K562 (cell line): ENCODE results near the gene CD300LG. TPM values are rescaled to one million over a fixed set of nuclear protein-coding genes. Genes with fewer than 3 reads are reported as not detected.

Source experiments
- ATAC-seq: fragments of 200-7000 bp; cut with Tn5 transposase; 3 replicates; pipeline ENCODE4 v1.9.1; 2020; ENCODE audit warnings: moderate library complexity
- BruUV-seq: library from RNA; stranded (reverse); fragments of 400-500 nt; replicated peaks from 2 replicates; lab custom pipeline; 2021; lab: Mats Ljungman, UMichigan
- CTCF ChIA-PET: fragments of 300-600 bp; formaldehyde crosslinking; extraction: SDS; loops from one replicate; lab custom pipeline; 2021; ENCODE audit warnings: low intra/inter-chr PET ratio; lab: Yijun Ruan, JAX
- POLR2A ChIA-PET: fragments of 300-600, 350-650 bp; sonication (Branson Sonifier 250); formaldehyde crosslinking; extraction: SDS; loops from one replicate; lab custom pipeline; 2021; ENCODE audit warnings: antibody characterized with exemption, inconsistent platforms; lab: Yijun Ruan, JAX
- DNase-seq, 4 experiments: peaks; one replicate each; pipeline versions ENCODE4 v3.0.0 to v3.0.0-alpha.2; 2011 to 2018; ENCODE audit warnings: low spot score in 3 of 4, mixed read lengths in 3 of 4; ENCODE audit errors: extremely low read depth in 1 of 4
- FAIRE-seq: peaks from 2 replicates; lab custom pipeline; 2011; peaks lifted over from hg19 to GRCh38; lab: Jason Lieb, UNC
- H2AFZ ChIP-seq: 2 replicates; pipeline ENCODE4 v1.6.0; 2011; ENCODE audit warnings: low read depth, low read length, control low read depth, inconsistent platforms
- H3K27ac ChIP-seq: fragments of 200-600 bp; 3 replicates; pipeline ENCODE4 v1.8.0; 2011; ENCODE audit warnings: low read depth, mild to moderate bottlenecking, control low read depth, inconsistent platforms, low read length, moderate library complexity, mixed read lengths; ENCODE audit errors: extremely low read depth
- H3K27me3 ChIP-seq, 2 experiments: fragments of 300-600 bp in 1 of 2; 2 replicates in 1 of 2; 3 replicates in 1 of 2; pipeline versions ENCODE4 v1.6.0 to v1.8.0; 2011; ENCODE audit warnings: inconsistent platforms in 2 of 2, low read length in 2 of 2, mild to moderate bottlenecking in 1 of 2, mixed read lengths in 1 of 2, moderate library complexity in 1 of 2; ENCODE audit not compliant: control insufficient read depth in 2 of 2, insufficient read depth in 2 of 2
- H3K36me3 ChIP-seq: fragments of 300-600 bp; 3 replicates; pipeline ENCODE4 v1.8.0; 2011; ENCODE audit warnings: mild to moderate bottlenecking, low read length, inconsistent platforms; ENCODE audit not compliant: control insufficient read depth, insufficient read depth
- H3K4me1 ChIP-seq, 2 experiments: fragments of 200-600 bp in 1 of 2; replicated peaks in 1 of 2; 2 replicates in 1 of 2; 3 replicates in 1 of 2; pipeline versions ENCODE4 v1.5.1 to v1.8.0; 2011; ENCODE audit warnings: inconsistent platforms in 2 of 2, low read length in 2 of 2, mild to moderate bottlenecking in 1 of 2, mixed read lengths in 1 of 2, moderate library complexity in 1 of 2; ENCODE audit not compliant: control insufficient read depth in 2 of 2, insufficient read depth in 2 of 2
- H3K4me2 ChIP-seq: 2 replicates; pipeline ENCODE4 v1.6.1; 2011; ENCODE audit warnings: low read length, control low read depth, inconsistent platforms, mixed read lengths; ENCODE audit not compliant: insufficient read depth
- H3K4me3 ChIP-seq: fragments of 200-600 bp; sonication (generic), shearing (Covaris generic); 2 replicates; pipeline ENCODE4 v1.5.1; 2016; ENCODE audit warnings: control low read depth, inconsistent platforms
- H3K79me2 ChIP-seq: fragments of 200-600 bp; 3 replicates; pipeline ENCODE4 v1.8.0; 2011; ENCODE audit warnings: low read length, inconsistent platforms; ENCODE audit not compliant: control insufficient read depth, insufficient read depth
- H3K9ac ChIP-seq, 2 experiments: 2 replicates each; pipeline versions ENCODE4 v1.6.0 to v1.6.1; 2011; ENCODE audit warnings: low read depth in 2 of 2, low read length in 2 of 2, control low read depth in 1 of 2, inconsistent platforms in 1 of 2, mild to moderate bottlenecking in 1 of 2, mixed read lengths in 1 of 2; ENCODE audit not compliant: insufficient read depth in 1 of 2
- H3K9me1 ChIP-seq: one replicate; pipeline ENCODE4 v1.6.0; 2011; ENCODE audit warnings: inconsistent platforms, mild to moderate bottlenecking, low read length, moderate library complexity; ENCODE audit not compliant: control insufficient read depth, insufficient read depth
- H3K9me3 ChIP-seq: replicated peaks from 2 replicates; pipeline ENCODE4 v1.5.1; 2011; ENCODE audit warnings: low read depth, low read length, inconsistent platforms; ENCODE audit not compliant: control insufficient read depth, insufficient read depth
- H4K20me1 ChIP-seq: replicated peaks from 2 replicates; pipeline ENCODE4 v1.6.1; 2011; ENCODE audit warnings: low read length, inconsistent platforms, mixed read lengths; ENCODE audit not compliant: control insufficient read depth, insufficient read depth
- BACH1 ChIP-seq: fragments of 200-800 bp; sonication (Bioruptor generic); IDR thresholded peaks from 2 replicates; pipeline ENCODE4 v1.6.1; 2016; ENCODE audit warnings: missing genetic modification characterization, missing compliant biosample characterization
- CREBBP ChIP-seq: IDR thresholded peaks from one replicate; pipeline ENCODE4 v1.6.1; 2012; ENCODE audit warnings: low read depth, mild to moderate bottlenecking, control low read depth, inconsistent platforms, low read length
- CXXC5 ChIP-seq: fragments of 250-450 bp; sonication (Bioruptor Pico); IDR thresholded peaks from 2 replicates; pipeline ENCODE4 v1.8.0; 2022; ENCODE audit warnings: inconsistent platforms, mild to moderate bottlenecking, moderate library complexity
- EHMT2 ChIP-seq: fragments of 450-650 bp; IDR thresholded peaks from 2 replicates; pipeline ENCODE4 v1.6.1; 2018; ENCODE audit warnings: antibody characterized with exemption
- MAFF ChIP-seq: IDR thresholded peaks from 2 replicates; pipeline ENCODE4 v1.6.1; 2012; ENCODE audit warnings: low read length, improper control_type of control experiment
- NFRKB ChIP-seq: fragments of 450-650 bp; IDR thresholded peaks from 2 replicates; pipeline ENCODE4 v1.6.1; 2016; ENCODE audit warnings: low read depth
- RBM14 ChIP-seq: fragments of 200-400 bp; formaldehyde crosslinking; IDR thresholded peaks from 2 replicates; pipeline ENCODE4 v1.6.1; 2018; ENCODE audit warnings: low read depth, mild to moderate bottlenecking, low read length, moderate library complexity, borderline replicate concordance; ENCODE audit not compliant: insufficient read depth
- SMAD1 ChIP-seq: fragments of 150-350 bp; IDR thresholded peaks from 2 replicates; pipeline ENCODE4 v1.6.1; 2014; ENCODE audit warnings: low read length, low read depth; ENCODE audit not compliant: partially characterized antibody
- SMARCE1 ChIP-seq: fragments of 450-650 bp; IDR thresholded peaks from 2 replicates; pipeline ENCODE4 v1.7.1; 2016; ENCODE audit warnings: mild to moderate bottlenecking
- TAF1 ChIP-seq: IDR thresholded peaks from 2 replicates; pipeline ENCODE4 v1.6.1; 2011; ENCODE audit warnings: mild to moderate bottlenecking, low read length, moderate library complexity; ENCODE audit not compliant: insufficient read depth, control insufficient read depth, severe bottlenecking; ENCODE audit errors: extremely low read depth
- TEAD2 ChIP-seq: fragments of 450-650 bp; IDR thresholded peaks from 2 replicates; pipeline ENCODE4 v1.6.1; 2016; ENCODE audit warnings: missing genetic modification characterization, control low read depth, missing compliant biosample characterization
- ZKSCAN1 ChIP-seq: fragments of 150-350 bp; IDR thresholded peaks from 2 replicates; pipeline ENCODE4 v1.6.1; 2016; ENCODE audit warnings: low read depth, low read length
- ZNF143 ChIP-seq: sonication (generic); formaldehyde crosslinking; IDR thresholded peaks from 2 replicates; pipeline ENCODE4 v1.9.0; 2022; ENCODE audit warnings: mild to moderate bottlenecking, missing genetic modification reagents
- ZNF282 ChIP-seq: sonication (generic); formaldehyde crosslinking; IDR thresholded peaks from 2 replicates; pipeline ENCODE4 v1.8.1; 2023; ENCODE audit warnings: missing genetic modification reagents
- ZNF316 ChIP-seq: fragments of 450-650 bp; IDR thresholded peaks from 2 replicates; pipeline ENCODE4 v1.6.1; 2016
- ZNF57 ChIP-seq: fragments of 450-650 bp; formaldehyde crosslinking; IDR thresholded peaks from 2 replicates; pipeline ENCODE4 v1.4.0; 2020; ENCODE audit warnings: mild to moderate bottlenecking, moderate library complexity
- WGBS: fragments of 100-300 bp; shearing (Covaris generic); methylation state at CpG from one replicate; pipeline ENCODE4 v1.1.6; 2016; ENCODE audit warnings: low coverage, mixed read lengths; ENCODE audit not compliant: insufficient coverage; ENCODE audit errors: missing lambda C conversion rate; 5-methylcytosine and 5-hydroxymethylcytosine counted together
- in situ Hi-C: fragments of 300-500 bp; cut with MboI; formaldehyde crosslinking; loops from 4 replicates; pipeline ENCODE4 v1.15.0; 2018; ENCODE audit warnings: inconsistent platforms, mixed read lengths
- intact Hi-C: fragments of 100-400 bp; cut with micrococcal nuclease; formaldehyde crosslinking; loops from 2 replicates; pipeline ENCODE4 v1.14.2; 2022
- polyA plus RNA-seq, 8 experiments: library from polyadenylated mRNA; depleted of rRNA in 4 of 8; stranded (reverse) in 5 of 8; unstranded in 3 of 8; fragments of >200 nt; fragmentation: Nextera tagmentation in 2 of 8; fragmentation: Illumina TruSeq in 1 of 8; extraction: Ambion mirVana in 2 of 8; extraction: Trizol in 1 of 8; gene quantifications; 2 replicates each; pipeline versions ENCODE4 v1.2.1 to v1.2.3, GENCODE V29; 2011 to 2014; ENCODE audit warnings: inconsistent platforms in 1 of 8, missing spikeins in 1 of 8
- total RNA-seq, 7 experiments: library from RNA; depleted of rRNA in 6 of 7; stranded (reverse); fragments of >200 nt in 6 of 7; fragmentation: Illumina TruSeq in 2 of 7; extraction: Trizol in 2 of 7; gene quantifications; 2 replicates each; pipeline versions ENCODE4 v1.2.1 to v1.2.3, GENCODE V29; 2011 to 2021; ENCODE audit warnings: low replicate concordance in 1 of 7
- TF ChIP-seq, protein P1 (sequence below): fragments of 450-650 bp; IDR thresholded peaks from 2 replicates; pipeline ENCODE4 v1.6.1; 2017; ENCODE audit warnings: mild to moderate bottlenecking, moderate library complexity
- TF ChIP-seq, protein P2 (sequence below): fragments of 250-450 bp; sonication (Bioruptor Pico); IDR thresholded peaks from 2 replicates; pipeline ENCODE4 v1.6.1; 2021; ENCODE audit warnings: mild to moderate bottlenecking

The CD300LG gene
- total and polyA plus RNA-seq, 9 of the 15 experiments (the other 6 are each of a cell fraction or from before 2014, with no cell fraction given): not detected

DNA sequence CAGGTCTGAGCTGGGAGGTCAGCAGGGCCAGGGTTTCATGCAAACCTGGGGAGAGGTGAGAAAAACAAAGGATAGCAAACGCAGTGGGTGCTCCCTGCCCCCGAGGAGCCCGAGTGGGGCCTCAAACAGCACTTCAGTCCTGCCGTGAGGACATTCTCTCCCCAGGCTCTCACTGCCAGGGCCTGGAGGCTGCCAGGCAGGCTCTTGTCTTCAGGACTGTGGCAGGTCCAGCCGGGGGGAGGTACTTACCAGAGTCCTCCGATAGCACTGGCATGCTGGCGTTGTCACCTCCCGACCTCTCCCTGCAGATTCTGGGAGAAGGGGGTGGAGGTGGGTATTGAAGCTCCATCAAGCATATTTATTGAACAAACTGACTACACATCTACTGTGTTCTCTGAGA, 15.3 kb upstream of the CD300LG start:
- DNase-seq: no peak
- ChIA-PET POLR2A (interaction anchor here (1.1 to 1.6 kb wide), 3 partner anchors 9 to 46 kb away, joined by 3 to 5 read pairs (median 3); no protein-coding TSS in a partner anchor), CTCF (no interaction called here)
- H3K79me2 ChIP-seq: no peaks in the 10 kb centered on the region
- H4K20me1 ChIP-seq: no peaks in the 10 kb centered on the region; the same call in 1 of the 2 replicates
- 61% methylated on average over 7 of the region's 8 CpGs for WGBS
- intact Hi-C loops: no loop called here
- TF ChIP-seq SMAD1 (no peak), ZNF57 (CRISPR knock-in tag) (no peak), ZNF282 (CRISPR knock-in tag) (no peak), SMARCE1 (no peak), BACH1 (no peak), NFRKB (no peak), MAFF (no peak), TEAD2 (tag) (no peak), ZNF316 (no peak), RBM14 (no peak), ZNF143 (CRISPR knock-in tag) (no peak), CREBBP (no peak), TAF1 (no peak), CXXC5 (no peak), EHMT2 (no peak), ZKSCAN1 (no peak)
- TF ChIP-seq, protein P1, sequence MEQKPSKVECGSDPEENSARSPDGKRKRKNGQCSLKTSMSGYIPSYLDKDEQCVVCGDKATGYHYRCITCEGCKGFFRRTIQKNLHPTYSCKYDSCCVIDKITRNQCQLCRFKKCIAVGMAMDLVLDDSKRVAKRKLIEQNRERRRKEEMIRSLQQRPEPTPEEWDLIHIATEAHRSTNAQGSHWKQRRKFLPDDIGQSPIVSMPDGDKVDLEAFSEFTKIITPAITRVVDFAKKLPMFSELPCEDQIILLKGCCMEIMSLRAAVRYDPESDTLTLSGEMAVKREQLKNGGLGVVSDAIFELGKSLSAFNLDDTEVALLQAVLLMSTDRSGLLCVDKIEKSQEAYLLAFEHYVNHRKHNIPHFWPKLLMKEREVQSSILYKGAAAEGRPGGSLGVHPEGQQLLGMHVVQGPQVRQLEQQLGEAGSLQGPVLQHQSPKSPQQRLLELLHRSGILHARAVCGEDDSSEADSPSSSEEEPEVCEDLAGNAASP: no peak
- TF ChIP-seq, protein P2, sequence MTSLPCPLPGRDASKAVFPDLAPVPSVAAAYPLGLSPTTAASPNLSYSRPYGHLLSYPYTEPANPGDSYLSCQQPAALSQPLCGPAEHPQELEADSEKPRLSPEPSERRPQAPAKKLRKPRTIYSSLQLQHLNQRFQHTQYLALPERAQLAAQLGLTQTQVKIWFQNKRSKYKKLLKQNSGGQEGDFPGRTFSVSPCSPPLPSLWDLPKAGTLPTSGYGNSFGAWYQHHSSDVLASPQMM: no peak
- H3K4me1 ChIP-seq: peaks cover 5 to 22% of the 10 kb centered on the region in 2 experiments
- no peak overlapping the region for H3K4me3 ChIP-seq
- no peak overlapping the region for H2AFZ ChIP-seq
- H3K4me2 ChIP-seq: no peak overlapping the region
- ATAC-seq: no peak
- no peak overlapping the region for H3K27ac ChIP-seq
- no peak for FAIRE-seq
- peaks cover 0 to 10% of the 10 kb centered on the region in 2 experiments; a peak in 1 of 5 replicates for H3K27me3 ChIP-seq
- peak overlapping the region in 1 of 2 experiments; percentile 60; a peak in 2 of 4 replicates for H3K9ac ChIP-seq
- H3K9me1 ChIP-seq: no peaks in the 10 kb centered on the region
- in situ Hi-C loops: no loop called here
- peaks cover 3% of the 10 kb centered on the region; the same call in 1 of the 3 replicates for H3K36me3 ChIP-seq
- BruUV-seq: TSS peak; percentile 54
- peaks cover 5% of the 10 kb centered on the region for H3K9me3 ChIP-seq
